AG09309 (cell line): Measurements from ENCODE around the gene CYP46A1.
"Not testable (repeated sequence)": the region's sequence is repeated elsewhere in the genome, so short reads cannot be mapped to it uniquely, and the experiment has no call there.

Experiments
- DNase-seq: peaks from one replicate; pipeline ENCODE4 v3.0.0-alpha.2; 2010; ENCODE audit warnings: low read depth
- H3K4me3 ChIP-seq: 2 replicates; pipeline ENCODE4 v1.5.1; 2011; ENCODE audit warnings: mild to moderate bottlenecking, low read depth, low read length, moderate library complexity; ENCODE audit not compliant: control insufficient read depth
- TF ChIP-seq, protein P1 (sequence below): IDR thresholded peaks from 2 replicates; pipeline ENCODE4 v1.5.1; 2011; ENCODE audit warnings: mild to moderate bottlenecking, low read depth, low read length, inconsistent platforms; ENCODE audit not compliant: insufficient read depth, control insufficient read depth; ENCODE audit errors: missing control alignments

Gene CYP46A1

DNA sequence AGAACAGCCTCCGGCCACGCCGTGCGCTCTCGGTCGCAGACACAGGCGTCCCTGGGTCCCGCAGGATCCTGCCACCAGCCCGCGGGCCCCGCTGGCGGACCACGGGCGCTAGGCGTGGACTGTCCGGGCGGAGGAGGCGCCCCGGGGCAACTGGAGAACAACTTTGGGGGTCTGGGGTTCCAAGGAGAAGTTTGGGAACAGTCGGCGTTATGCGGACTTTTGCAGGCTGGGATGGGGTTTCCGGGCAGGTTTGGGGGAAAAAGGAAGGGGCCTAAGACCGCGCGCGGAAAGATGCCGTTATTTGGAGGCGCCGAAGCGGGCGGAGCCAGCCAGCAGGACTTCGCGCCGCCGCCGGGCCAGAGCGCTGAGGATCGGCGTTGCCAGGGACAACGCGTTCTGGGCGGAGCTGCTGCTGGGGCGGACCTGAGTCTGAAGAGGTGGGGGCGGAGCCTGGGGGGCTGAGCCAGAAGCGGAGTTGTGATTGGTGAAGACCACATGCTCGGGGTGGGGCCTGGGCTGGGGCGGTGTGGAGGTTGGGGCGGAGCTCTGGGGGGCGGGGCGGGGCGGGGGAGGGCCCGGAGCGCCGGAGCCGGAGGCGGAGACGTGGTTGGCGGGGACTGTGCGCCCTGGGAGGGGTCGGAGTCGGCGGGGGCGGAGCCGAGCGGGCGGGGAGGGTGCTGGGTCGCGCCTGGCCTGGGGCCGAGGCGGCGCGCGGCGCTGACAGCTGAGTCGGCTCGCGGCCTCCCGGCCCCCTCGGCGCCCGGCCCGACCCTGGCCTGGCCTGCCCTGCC is at the start of gene CYP46A1:
Gene CYP46A1 (plus strand): TSS at position 680 of the 791 bp plus-strand sequence. CDS start 120 bp downstream, outside the sequence.
- peak; percentile 97 for DNase-seq
- TF ChIP-seq, protein P1, sequence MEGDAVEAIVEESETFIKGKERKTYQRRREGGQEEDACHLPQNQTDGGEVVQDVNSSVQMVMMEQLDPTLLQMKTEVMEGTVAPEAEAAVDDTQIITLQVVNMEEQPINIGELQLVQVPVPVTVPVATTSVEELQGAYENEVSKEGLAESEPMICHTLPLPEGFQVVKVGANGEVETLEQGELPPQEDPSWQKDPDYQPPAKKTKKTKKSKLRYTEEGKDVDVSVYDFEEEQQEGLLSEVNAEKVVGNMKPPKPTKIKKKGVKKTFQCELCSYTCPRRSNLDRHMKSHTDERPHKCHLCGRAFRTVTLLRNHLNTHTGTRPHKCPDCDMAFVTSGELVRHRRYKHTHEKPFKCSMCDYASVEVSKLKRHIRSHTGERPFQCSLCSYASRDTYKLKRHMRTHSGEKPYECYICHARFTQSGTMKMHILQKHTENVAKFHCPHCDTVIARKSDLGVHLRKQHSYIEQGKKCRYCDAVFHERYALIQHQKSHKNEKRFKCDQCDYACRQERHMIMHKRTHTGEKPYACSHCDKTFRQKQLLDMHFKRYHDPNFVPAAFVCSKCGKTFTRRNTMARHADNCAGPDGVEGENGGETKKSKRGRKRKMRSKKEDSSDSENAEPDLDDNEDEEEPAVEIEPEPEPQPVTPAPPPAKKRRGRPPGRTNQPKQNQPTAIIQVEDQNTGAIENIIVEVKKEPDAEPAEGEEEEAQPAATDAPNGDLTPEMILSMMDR = no peak
- H3K4me3 ChIP-seq = peak within 1 kb of the TSS; percentile 74

DNA sequence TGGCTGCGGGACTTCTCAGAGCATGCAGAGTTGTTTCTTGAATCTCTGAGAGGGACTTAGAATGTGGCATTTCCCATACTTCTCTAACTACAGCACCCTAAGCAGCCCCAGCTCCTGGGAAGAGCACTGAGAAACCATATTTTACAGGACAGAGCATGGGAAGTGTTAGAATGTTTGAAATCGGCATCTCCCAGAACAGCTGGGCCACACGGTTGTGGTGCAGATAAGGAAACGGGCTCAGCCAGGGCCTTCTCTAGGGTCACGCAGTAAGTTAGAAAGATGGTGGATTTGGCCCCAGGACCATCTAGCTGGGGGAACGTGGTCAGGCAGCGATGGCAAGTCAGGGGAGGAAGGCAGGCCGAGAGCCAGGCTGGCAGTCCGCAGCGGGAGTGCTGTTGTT is 49.7 kb upstream of the CYP46A1 start:
- DNase-seq = no peak
- H3K4me3 ChIP-seq = no peak overlapping the region
- TF ChIP-seq, protein P1 = no peak

DNA sequence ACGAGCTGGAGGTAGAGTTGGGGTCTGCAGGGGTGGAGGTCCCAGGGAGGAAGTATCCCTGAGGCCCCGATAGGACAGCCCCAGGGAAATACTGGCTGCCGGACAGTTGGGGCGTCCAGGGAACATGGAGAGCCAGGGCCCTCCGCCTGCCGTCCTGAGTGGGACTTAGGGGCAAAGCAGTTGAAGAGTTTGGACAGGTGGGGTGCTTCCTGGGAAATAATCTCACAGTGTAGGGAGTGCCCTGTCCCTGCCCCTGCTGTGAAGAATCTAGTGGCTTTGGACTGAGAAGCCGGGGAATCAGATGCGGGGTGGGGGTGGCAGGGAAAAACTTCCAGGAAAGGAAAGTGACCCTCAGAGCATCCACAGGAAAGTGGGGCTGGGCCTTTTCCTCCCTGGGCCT is 49.0 kb upstream of the CYP46A1 start:
- TF ChIP-seq, protein P1 = no peak
- H3K4me3 ChIP-seq = no peak overlapping the region
- no peak for DNase-seq

GRCh38 chr14:99636487-99636886 is 47.6 kb upstream of the CYP46A1 start:
- H3K4me3 ChIP-seq = no peak overlapping the region
- no peak for DNase-seq
- TF ChIP-seq, protein P1 = no peak

DNA sequence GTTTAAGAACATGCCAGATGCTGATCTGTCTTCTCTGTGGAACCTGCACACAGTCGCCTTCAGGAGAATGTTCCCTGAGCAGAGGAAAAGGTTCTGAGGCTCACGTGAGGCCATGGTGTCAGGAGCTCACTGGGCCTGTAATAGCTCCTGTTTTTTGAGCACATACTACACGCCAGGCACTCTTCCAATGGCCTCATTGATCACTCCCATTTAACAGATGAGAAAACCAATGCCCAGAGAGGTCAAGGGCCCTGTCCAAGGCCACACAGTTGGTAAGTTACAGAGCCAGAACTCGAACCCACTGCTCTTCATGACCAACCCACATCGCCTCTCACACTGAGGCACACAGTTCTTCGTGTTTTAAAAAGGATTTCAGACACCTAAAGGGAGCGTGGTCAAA is 46.5 kb upstream of the CYP46A1 start:
- H3K4me3 ChIP-seq = no peak overlapping the region
- no peak for DNase-seq
- TF ChIP-seq, protein P1 = no peak

- not testable (repeated sequence) for H3K4me3 ChIP-seq, DNase-seq
These were observed 41.3 kb upstream of the CYP46A1 start for GRCh38 chr14:99642771-99643170.

DNA sequence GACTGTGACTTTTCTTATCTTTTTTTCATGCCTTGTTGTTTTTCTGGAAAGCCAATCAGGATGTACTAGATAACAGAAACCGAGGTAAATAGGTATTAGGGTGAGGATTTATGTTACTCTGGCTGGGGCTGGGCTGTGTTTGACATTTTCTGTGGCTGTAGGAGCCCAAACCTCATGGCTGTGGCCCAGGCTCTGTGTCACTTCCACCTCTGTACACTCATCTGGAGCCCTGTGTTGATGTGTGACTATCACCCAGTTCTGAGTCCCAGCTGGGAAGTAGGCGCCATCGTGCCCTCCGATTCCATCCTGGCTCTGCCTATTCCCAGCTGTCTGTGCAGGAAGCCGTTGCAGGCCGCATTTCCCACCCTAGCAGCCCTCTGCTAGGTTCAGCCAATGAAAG is 40.8 kb upstream of the CYP46A1 start:
- TF ChIP-seq, protein P1 = no peak
- DNase-seq = no peak
- no peak overlapping the region for H3K4me3 ChIP-seq
